Memory B cell (primary cell): ENCODE measurements around the gene CUL9.

Experiments used
- ATAC-seq: fragments of 150-1000 bp; cut with Tn5 transposase; 2 replicates; pipeline ENCODE4 v1.10.0; 2021; ENCODE audit warnings: low read depth, mild to moderate bottlenecking, moderate library complexity
- DNase-seq, 2 donors: peaks; one replicate each; pipeline ENCODE4 v3.0.0; 2022; ENCODE audit warnings: low spot score in 2 of 2
- H3K27ac Mint-ChIP-seq: one replicate; pipeline ENCODE4 v1.8.0; 2022; ENCODE audit warnings: mild to moderate bottlenecking, moderate library complexity, mixed read lengths
- H3K27me3 Mint-ChIP-seq: one replicate; pipeline ENCODE4 v1.8.0; 2022; ENCODE audit warnings: mixed read lengths
- H3K36me3 Mint-ChIP-seq: one replicate; pipeline ENCODE4 v1.8.0; 2022; ENCODE audit warnings: mild to moderate bottlenecking, mixed read lengths
- H3K4me1 Mint-ChIP-seq: one replicate; pipeline ENCODE4 v1.8.0; 2022; ENCODE audit warnings: mixed read lengths
- H3K4me3 Mint-ChIP-seq: one replicate; pipeline ENCODE4 v1.8.0; 2022; ENCODE audit warnings: mild to moderate bottlenecking, moderate library complexity, mixed read lengths
- H3K9me3 Mint-ChIP-seq: one replicate; pipeline ENCODE4 v1.8.0; 2022; ENCODE audit warnings: mixed read lengths

CUL9 gene

GRCh38 chr6:43242908-43243663, 61.1 kb downstream of the CUL9 start, which contains the start of gene TTBK1:
TTBK1 (plus strand) TSS chr6:43243481; CDS start chr6:43246661, 3,180 bp downstream.
- Mint-ChIP-seq H3K4me3 (no peak within 1 kb of the TSS), H3K4me1 (peaks cover 13% of the 10 kb centered on the region), H3K9me3 (peaks cover 3% of the 10 kb centered on the region), H3K27ac (no peak within 1 kb of the TSS), H3K27me3 (peaks cover 7% of the 10 kb centered on the region), H3K36me3 (peaks cover 3% of the 10 kb centered on the region)
- no peak for ATAC-seq
- no peak for DNase-seq

DNA sequence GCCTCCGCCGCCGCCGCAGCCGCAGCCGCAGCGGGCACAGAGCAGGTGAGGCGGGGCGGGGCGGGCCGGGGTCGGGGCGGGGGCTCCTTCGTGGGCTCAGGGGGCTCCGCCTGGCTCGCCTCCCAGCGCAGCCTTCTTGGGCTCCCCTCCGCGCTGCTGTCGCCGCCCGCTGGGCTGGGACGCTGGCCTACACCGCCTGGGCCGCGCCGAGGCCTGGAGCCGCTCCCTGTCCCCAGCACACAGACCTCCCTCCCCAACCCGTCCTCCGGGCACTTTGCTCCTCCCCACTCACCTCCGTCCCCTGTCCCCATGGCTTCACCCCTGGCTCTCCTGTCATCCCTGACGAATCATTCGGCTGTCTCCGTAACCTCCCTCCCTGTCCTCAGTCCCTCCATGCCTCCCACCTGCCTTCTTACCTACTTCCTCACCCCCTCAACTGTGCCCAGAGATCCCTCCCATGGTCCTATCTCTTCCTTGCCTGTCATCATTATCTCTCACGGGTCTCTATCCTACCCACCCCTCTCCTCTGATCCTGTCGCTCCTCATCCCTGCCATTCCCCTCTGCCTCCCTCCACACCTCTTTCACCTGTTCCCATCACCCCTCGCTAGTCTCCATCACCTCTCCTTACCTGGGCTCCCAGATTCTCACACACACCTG, 61.8 kb downstream of the CUL9 start:
- H3K4me3 Mint-ChIP-seq: no peak overlapping the region
- ATAC-seq: no peak

GRCh38 chr6:43246301-43247113, 64.5 kb downstream of the CUL9 start:
- Mint-ChIP-seq H3K4me3 (peak overlapping the region; percentile 88), H3K36me3 (no peaks in the 10 kb centered on the region), H3K9me3 (no peaks in the 10 kb centered on the region), H3K4me1 (peaks cover 16% of the 10 kb centered on the region), H3K27me3 (peaks cover 11% of the 10 kb centered on the region), H3K27ac (peak overlapping the region; percentile 86)
- ATAC-seq: peak; percentile 39
- no peak for DNase-seq

More for the DNA sequence above, 61.8 kb downstream of the CUL9 start:
- peaks cover 7% of the 10 kb centered on the region for H3K27me3 Mint-ChIP-seq
- peaks cover 3% of the 10 kb centered on the region for H3K36me3 Mint-ChIP-seq
- H3K9me3 Mint-ChIP-seq: peaks cover 3% of the 10 kb centered on the region
- DNase-seq: no peak
- no peak overlapping the region for H3K27ac Mint-ChIP-seq
- peaks cover 13% of the 10 kb centered on the region for H3K4me1 Mint-ChIP-seq

DNA sequence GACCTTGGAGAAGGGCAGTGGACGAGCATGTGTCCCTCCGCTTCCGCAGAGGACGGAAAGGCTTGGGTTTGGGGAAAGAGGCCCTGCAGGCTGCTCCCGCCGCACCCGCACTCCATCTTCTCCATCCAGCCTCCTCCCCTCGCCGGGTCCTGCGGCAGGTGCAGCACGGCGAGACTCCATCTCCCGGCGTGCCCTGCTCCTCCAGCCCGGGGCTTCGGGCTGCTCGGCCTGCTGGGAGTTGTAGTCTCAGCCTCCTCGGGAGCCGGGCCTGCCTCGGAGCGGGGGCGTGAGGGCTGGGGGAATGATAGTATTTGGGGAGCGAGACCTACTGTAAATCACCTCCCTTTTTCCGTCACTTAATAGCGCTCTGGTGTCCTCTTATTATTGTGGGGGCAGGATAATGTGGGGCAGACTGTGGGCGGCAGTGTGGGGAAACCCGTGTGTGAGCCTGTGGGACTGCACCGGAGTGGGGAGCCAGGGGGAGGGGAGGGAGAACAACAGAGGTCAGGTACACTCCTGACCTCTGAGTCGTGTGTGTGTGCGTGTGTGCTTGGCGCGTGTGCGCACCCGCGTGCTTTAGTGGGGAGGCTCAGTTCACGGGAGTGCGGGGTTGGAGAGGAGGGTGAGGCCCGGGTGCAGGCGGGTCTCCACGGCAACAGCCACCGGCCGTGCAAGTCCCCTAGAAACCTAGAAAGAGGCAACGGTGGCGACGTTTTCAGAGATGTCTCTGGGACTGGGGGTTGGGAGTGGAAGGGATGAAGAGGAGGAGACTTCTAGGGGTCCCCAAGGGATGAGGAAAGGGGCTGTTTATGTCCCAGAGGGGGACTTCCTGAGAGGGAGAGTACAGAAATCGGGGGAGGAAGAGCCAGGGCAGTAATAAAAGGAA, 65.4 kb downstream of the CUL9 start:
- peak; percentile 73 to 74 for DNase-seq
- Mint-ChIP-seq H3K27ac (peak overlapping the region; percentile 86), H3K4me3 (peak overlapping the region; percentile 88), H3K27me3 (peaks cover 14% of the 10 kb centered on the region), H3K9me3 (no peaks in the 10 kb centered on the region), H3K4me1 (peaks cover 16% of the 10 kb centered on the region), H3K36me3 (no peaks in the 10 kb centered on the region)
- ATAC-seq: peak; percentile 90

GRCh38 chr6:43248101-43248500, 66.1 kb downstream of the CUL9 start:
- H3K27me3 Mint-ChIP-seq: peaks cover 19% of the 10 kb centered on the region
- ATAC-seq: no peak
- peaks cover 16% of the 10 kb centered on the region for H3K4me1 Mint-ChIP-seq
- peak overlapping the region; percentile 86 for H3K27ac Mint-ChIP-seq
- no peaks in the 10 kb centered on the region for H3K36me3 Mint-ChIP-seq
- peak overlapping the region; percentile 88 for H3K4me3 Mint-ChIP-seq
- DNase-seq: no peak
- no peaks in the 10 kb centered on the region for H3K9me3 Mint-ChIP-seq

GRCh38 chr6:43248791-43249190, 66.8 kb downstream of the CUL9 start:
- no peak overlapping the region for H3K27ac Mint-ChIP-seq
- ATAC-seq (no peak), DNase-seq (no peak)
- H3K36me3 Mint-ChIP-seq: no peaks in the 10 kb centered on the region
- no peaks in the 10 kb centered on the region for H3K9me3 Mint-ChIP-seq
- peaks cover 21% of the 10 kb centered on the region for H3K27me3 Mint-ChIP-seq
- H3K4me1 Mint-ChIP-seq: peaks cover 16% of the 10 kb centered on the region
- H3K4me3 Mint-ChIP-seq: no peak overlapping the region

DNA sequence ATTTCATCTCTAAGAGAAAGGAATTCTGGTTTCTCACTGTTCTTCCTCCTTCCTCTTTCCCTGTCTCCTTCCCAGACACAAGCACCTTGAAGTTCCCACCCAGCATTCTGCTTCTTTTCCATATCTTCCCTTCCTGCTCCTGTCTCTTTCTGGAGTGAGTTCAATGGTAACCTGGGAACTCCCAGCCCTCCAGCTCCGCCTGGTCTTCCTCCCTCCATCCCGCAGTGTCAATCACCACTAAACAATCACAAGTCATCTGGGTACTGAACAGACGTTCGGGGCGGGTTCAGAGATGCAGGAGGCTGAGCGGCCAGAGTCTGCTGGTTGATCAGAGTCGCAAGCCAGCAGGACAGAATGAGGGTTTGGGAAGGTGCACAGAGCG, 69.0 kb downstream of the CUL9 start:
- no peak for ATAC-seq

DNA sequence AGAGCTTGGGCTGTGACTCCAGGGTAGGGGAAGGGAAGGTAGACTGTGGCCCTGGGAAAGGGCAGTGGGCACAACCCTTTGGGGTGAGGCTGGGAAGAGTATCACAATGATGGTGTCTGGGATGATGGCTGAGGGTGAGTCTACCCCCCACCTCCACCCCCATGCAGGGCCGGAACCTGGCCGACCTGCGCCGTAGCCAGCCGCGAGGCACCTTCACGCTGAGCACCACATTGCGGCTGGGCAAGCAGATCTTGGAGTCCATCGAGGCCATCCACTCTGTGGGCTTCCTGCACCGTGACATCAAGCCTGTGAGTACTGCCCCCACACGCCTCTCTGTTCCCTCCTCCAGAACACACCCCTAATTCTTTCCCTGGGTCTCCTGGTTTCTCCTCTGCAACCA, 71.4 kb downstream of the CUL9 start:
- Mint-ChIP-seq H3K36me3 (no peaks in the 10 kb centered on the region), H3K4me3 (no peak overlapping the region), H3K27me3 (peaks cover 29% of the 10 kb centered on the region), H3K4me1 (peaks cover 10% of the 10 kb centered on the region), H3K9me3 (no peaks in the 10 kb centered on the region), H3K27ac (no peak overlapping the region)
- DNase-seq (no peak), ATAC-seq (no peak)

More for the DNA sequence above, 69.0 kb downstream of the CUL9 start:
- H3K9me3 Mint-ChIP-seq: no peaks in the 10 kb centered on the region
- H3K36me3 Mint-ChIP-seq: no peaks in the 10 kb centered on the region
- no peak for DNase-seq
- no peak overlapping the region for H3K4me3 Mint-ChIP-seq
- H3K27ac Mint-ChIP-seq: no peak overlapping the region
- peaks cover 28% of the 10 kb centered on the region for H3K27me3 Mint-ChIP-seq
- H3K4me1 Mint-ChIP-seq: peaks cover 16% of the 10 kb centered on the region

DNA sequence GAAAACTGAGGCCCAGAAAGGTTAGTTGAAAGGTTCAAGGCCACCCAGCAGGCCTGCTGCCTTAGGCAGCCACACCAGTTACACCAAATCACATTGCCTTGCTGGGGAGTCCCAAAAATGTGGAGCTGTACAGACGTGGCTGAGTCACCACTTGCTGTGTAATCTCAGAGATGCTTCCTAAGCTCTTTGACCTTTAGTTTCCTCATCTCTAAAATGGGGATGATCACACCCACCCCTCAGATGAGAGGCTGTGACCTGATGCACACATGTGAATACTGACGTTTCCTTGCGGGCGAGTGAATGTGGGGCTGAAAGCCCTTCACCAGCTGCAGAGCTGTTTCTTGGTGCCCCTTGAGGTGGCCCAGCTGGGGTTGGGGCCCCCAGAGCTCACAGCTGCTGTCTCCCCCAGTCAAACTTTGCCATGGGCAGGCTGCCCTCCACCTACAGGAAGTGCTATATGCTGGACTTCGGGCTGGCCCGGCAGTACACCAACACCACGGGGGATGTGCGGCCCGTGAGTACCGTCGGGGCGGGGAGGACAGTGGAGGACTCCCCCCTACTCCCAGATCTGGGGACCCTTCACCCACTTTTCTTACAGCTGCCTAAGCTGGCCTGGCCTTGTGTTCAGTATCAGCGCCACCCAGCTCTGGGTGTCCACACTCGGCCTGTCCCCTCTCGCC, 72.3 kb downstream of the CUL9 start:
- H3K4me3 Mint-ChIP-seq: no peak overlapping the region
- no peaks in the 10 kb centered on the region for H3K9me3 Mint-ChIP-seq
- H3K27ac Mint-ChIP-seq: no peak overlapping the region
- peaks cover 31% of the 10 kb centered on the region for H3K27me3 Mint-ChIP-seq
- ATAC-seq (no peak), DNase-seq (no peak)
- H3K4me1 Mint-ChIP-seq: peaks cover 10% of the 10 kb centered on the region
- H3K36me3 Mint-ChIP-seq: no peaks in the 10 kb centered on the region

- H3K4me1 Mint-ChIP-seq: peaks cover 10% of the 10 kb centered on the region
- ATAC-seq: no peak
- no peaks in the 10 kb centered on the region for H3K36me3 Mint-ChIP-seq
- no peak overlapping the region for H3K4me3 Mint-ChIP-seq
- DNase-seq: no peak
- H3K9me3 Mint-ChIP-seq: no peaks in the 10 kb centered on the region
- no peak overlapping the region for H3K27ac Mint-ChIP-seq
- H3K27me3 Mint-ChIP-seq: peaks cover 31% of the 10 kb centered on the region
Measured at GRCh38 chr6:43254846-43255245, 72.8 kb downstream of the CUL9 start.

DNA sequence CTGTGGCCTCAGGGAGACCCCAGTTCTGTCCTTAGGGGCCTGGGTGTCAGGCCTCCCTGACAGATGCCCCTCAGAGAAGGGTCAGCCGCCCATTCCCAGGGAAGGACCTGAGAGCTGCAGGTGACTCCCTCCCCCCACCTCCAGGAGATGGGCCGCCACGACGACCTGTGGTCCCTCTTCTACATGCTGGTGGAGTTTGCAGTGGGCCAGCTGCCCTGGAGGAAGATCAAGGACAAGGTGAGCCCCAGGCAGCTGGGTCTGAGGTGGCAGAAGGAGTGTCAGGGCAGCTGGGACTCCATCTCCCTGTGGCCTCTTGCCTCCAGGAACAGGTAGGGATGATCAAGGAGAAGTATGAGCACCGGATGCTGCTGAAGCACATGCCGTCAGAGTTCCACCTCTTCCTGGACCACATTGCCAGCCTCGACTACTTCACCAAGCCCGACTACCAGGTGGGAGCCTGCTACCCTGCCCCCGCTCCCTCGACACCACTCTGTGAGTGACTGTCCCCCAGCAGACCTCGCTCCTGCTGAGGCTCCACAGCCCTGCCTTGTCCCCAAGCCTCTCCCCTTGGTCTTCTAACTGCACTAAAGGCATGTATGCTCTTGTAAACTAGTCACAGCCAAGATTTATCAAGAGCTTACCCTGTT, 73.5 kb downstream of the CUL9 start:
- H3K27ac Mint-ChIP-seq: no peak overlapping the region
- H3K9me3 Mint-ChIP-seq: no peaks in the 10 kb centered on the region
- peaks cover 31% of the 10 kb centered on the region for H3K27me3 Mint-ChIP-seq
- no peak for DNase-seq
- H3K4me3 Mint-ChIP-seq: no peak overlapping the region
- no peak for ATAC-seq
- H3K36me3 Mint-ChIP-seq: no peaks in the 10 kb centered on the region
- peaks cover 10% of the 10 kb centered on the region for H3K4me1 Mint-ChIP-seq

DNA sequence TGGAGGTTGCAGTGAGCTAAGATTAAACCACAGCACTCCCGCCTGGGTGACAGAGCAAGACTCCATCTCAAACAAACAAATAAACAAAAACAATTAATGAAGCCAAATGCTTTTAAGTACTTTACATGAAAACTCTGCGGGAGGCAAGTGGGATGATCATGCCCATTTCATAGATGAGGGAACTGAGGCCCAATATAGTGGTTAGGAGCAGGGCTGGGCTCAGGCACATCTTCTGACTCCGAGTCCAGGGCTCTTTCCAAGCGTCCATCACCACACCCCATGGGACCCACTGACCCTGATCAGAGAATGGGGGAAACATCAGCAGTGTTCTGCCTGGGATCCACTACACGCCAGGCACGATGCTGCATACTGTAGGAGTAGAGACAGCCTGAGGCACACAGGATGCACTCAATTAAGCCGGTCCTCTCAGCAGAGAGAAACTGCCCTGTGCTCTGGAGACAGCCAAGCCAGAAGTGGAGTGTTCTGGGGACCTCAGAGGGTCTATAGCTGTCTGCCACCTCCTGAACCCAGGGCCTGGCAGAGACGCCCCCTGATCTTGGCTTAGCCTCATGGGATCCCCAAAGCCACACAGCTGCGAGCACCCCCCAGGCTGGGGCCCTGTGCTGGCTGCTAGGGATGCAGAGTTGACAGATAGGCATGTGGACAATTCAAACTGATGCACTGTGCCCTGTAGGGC, 74.8 kb downstream of the CUL9 start:
- Mint-ChIP-seq H3K4me3 (no peak overlapping the region), H3K9me3 (no peaks in the 10 kb centered on the region), H3K27me3 (peaks cover 24% of the 10 kb centered on the region), H3K36me3 (no peaks in the 10 kb centered on the region), H3K4me1 (peaks cover 8% of the 10 kb centered on the region), H3K27ac (no peak overlapping the region)
- no peak for ATAC-seq
- no peak for DNase-seq
